ENCODE data around the gene KIF25. TPM values are rescaled to one million over a fixed set of nuclear protein-coding genes. Genes with fewer than 3 reads are reported as not detected.
"Not testable (repeated sequence)": the region's sequence is repeated elsewhere in the genome, so short reads cannot be mapped to it uniquely, and the experiment has no call there.

KIF25 gene
- total RNA-seq, 2 experiments from 2014 or later: not detected

- H3K27ac Mint-ChIP-seq: no peak overlapping the region
- no peaks in the 10 kb centered on the region for H3K9me3 Mint-ChIP-seq (ENCODE audit: low read depth)
- no peak overlapping the region for H3K4me3 Mint-ChIP-seq
- peaks cover 4% of the 10 kb centered on the region for H3K36me3 Mint-ChIP-seq
- no peak for DNase-seq
- CTCF ChIA-PET: no interaction called here
- ATAC-seq: no peak
- peaks cover 4% of the 10 kb centered on the region for H3K4me1 Mint-ChIP-seq
- H3K27me3 Mint-ChIP-seq: no peaks in the 10 kb centered on the region
These were observed 33.8 kb upstream of the KIF25 start for GRCh38 chr6:167963589-167964057.

GRCh38 chr6:167965592-167966539 is 31.6 kb upstream of the KIF25 start:
- Mint-ChIP-seq H3K4me1 (peaks cover 4% of the 10 kb centered on the region), H3K27ac (no peak overlapping the region), H3K36me3 (peaks cover 4% of the 10 kb centered on the region), H3K27me3 (no peaks in the 10 kb centered on the region), H3K4me3 (no peak overlapping the region), H3K9me3 (ENCODE audit: low read depth) (no peaks in the 10 kb centered on the region)
- ATAC-seq: no peak
- CTCF ChIA-PET: no interaction called here
- no peak for DNase-seq

- Mint-ChIP-seq H3K4me3 (no peak overlapping the region), H3K4me1 (peaks cover 4% of the 10 kb centered on the region), H3K9me3 (ENCODE audit: low read depth) (no peaks in the 10 kb centered on the region), H3K27me3 (no peaks in the 10 kb centered on the region), H3K36me3 (peaks cover 3% of the 10 kb centered on the region), H3K27ac (no peak overlapping the region)
- CTCF ChIA-PET: no interaction called here
- DNase-seq (no peak), ATAC-seq (no peak)
These were observed 30.9 kb upstream of the KIF25 start for GRCh38 chr6:167966540-167966905.

- CTCF ChIA-PET: interaction anchor here (1.0 to 1.3 kb wide), 2 partner anchors 11 to 14 kb away, joined by 3 read pairs; no protein-coding TSS in a partner anchor
- no peak for ATAC-seq
These were observed 29.4 kb upstream of the KIF25 start for GRCh38 chr6:167968091-167968490.

GRCh38 chr6:167970230-167970629 is 27.2 kb upstream of the KIF25 start:
- Mint-ChIP-seq H3K36me3 (no peaks in the 10 kb centered on the region), H3K4me1 (no peaks in the 10 kb centered on the region), H3K4me3 (no peak overlapping the region), H3K27ac (no peak overlapping the region), H3K9me3 (ENCODE audit: low read depth) (no peaks in the 10 kb centered on the region), H3K27me3 (no peaks in the 10 kb centered on the region)
- ATAC-seq: no peak
- CTCF ChIA-PET: no interaction called here
- no peak for DNase-seq

More at GRCh38 chr6:167968091-167968490, 29.4 kb upstream of the KIF25 start:
- no peak overlapping the region for H3K27ac Mint-ChIP-seq
- H3K4me1 Mint-ChIP-seq: peaks cover 4% of the 10 kb centered on the region
- no peaks in the 10 kb centered on the region for H3K36me3 Mint-ChIP-seq
- H3K27me3 Mint-ChIP-seq: no peaks in the 10 kb centered on the region
- no peak overlapping the region for H3K4me3 Mint-ChIP-seq
- no peaks in the 10 kb centered on the region for H3K9me3 Mint-ChIP-seq (ENCODE audit: low read depth)
- DNase-seq: no peak

GRCh38 chr6:167972193-167972592 is 25.3 kb upstream of the KIF25 start:
- H3K36me3 Mint-ChIP-seq: no peaks in the 10 kb centered on the region
- H3K4me3 Mint-ChIP-seq: no peak overlapping the region
- CTCF ChIA-PET: no interaction called here
- no peaks in the 10 kb centered on the region for H3K9me3 Mint-ChIP-seq (ENCODE audit: low read depth)
- ATAC-seq (no peak), DNase-seq (no peak)
- no peaks in the 10 kb centered on the region for H3K27me3 Mint-ChIP-seq
- H3K27ac Mint-ChIP-seq: no peak overlapping the region
- H3K4me1 Mint-ChIP-seq: no peaks in the 10 kb centered on the region

GRCh38 chr6:167973148-167973885 is 24.2 kb upstream of the KIF25 start:
- H3K4me3 Mint-ChIP-seq: no peak overlapping the region
- no peak overlapping the region for H3K27ac Mint-ChIP-seq
- H3K27me3 Mint-ChIP-seq: no peaks in the 10 kb centered on the region
- H3K36me3 Mint-ChIP-seq: no peaks in the 10 kb centered on the region
- no peaks in the 10 kb centered on the region for H3K4me1 Mint-ChIP-seq
- CTCF ChIA-PET: no interaction called here
- no peak for ATAC-seq
- no peak for DNase-seq
- no peaks in the 10 kb centered on the region for H3K9me3 Mint-ChIP-seq (ENCODE audit: low read depth)

GRCh38 chr6:167974640-167975344 is 22.7 kb upstream of the KIF25 start:
- Mint-ChIP-seq H3K9me3 (ENCODE audit: low read depth) (no peaks in the 10 kb centered on the region), H3K4me1 (no peaks in the 10 kb centered on the region), H3K4me3 (no peak overlapping the region), H3K27me3 (no peaks in the 10 kb centered on the region), H3K27ac (no peak overlapping the region), H3K36me3 (no peaks in the 10 kb centered on the region)
- CTCF ChIA-PET: no interaction called here
- no peak for DNase-seq
- no peak for ATAC-seq

GRCh38 chr6:167975458-167975857 is 22.0 kb upstream of the KIF25 start:
- Mint-ChIP-seq H3K4me1 (no peaks in the 10 kb centered on the region), H3K27ac (no peak overlapping the region), H3K9me3 (ENCODE audit: low read depth) (no peaks in the 10 kb centered on the region), H3K4me3 (no peak overlapping the region), H3K36me3 (no peaks in the 10 kb centered on the region), H3K27me3 (no peaks in the 10 kb centered on the region)
- ATAC-seq (no peak), DNase-seq (no peak)
- CTCF ChIA-PET: no interaction called here

GRCh38 chr6:167976116-167976657 is 21.3 kb upstream of the KIF25 start:
- CTCF ChIA-PET; H3K4me1 Mint-ChIP-seq; H3K4me3 Mint-ChIP-seq; DNase-seq; H3K9me3 Mint-ChIP-seq (ENCODE audit: low read depth); H3K27me3 Mint-ChIP-seq; H3K36me3 Mint-ChIP-seq; ATAC-seq; H3K27ac Mint-ChIP-seq: not testable (repeated sequence)

- DNase-seq: no peak
- H3K36me3 Mint-ChIP-seq: no peaks in the 10 kb centered on the region
- H3K4me3 Mint-ChIP-seq: no peak overlapping the region
- no peak for ATAC-seq
- H3K27me3 Mint-ChIP-seq: no peaks in the 10 kb centered on the region
- no peaks in the 10 kb centered on the region for H3K4me1 Mint-ChIP-seq
- no peak overlapping the region for H3K27ac Mint-ChIP-seq
- CTCF ChIA-PET: no interaction called here
- no peaks in the 10 kb centered on the region for H3K9me3 Mint-ChIP-seq (ENCODE audit: low read depth)
These were observed 20.8 kb upstream of the KIF25 start for GRCh38 chr6:167976708-167977107.

GRCh38 chr6:167977717-167978467 is 19.6 kb upstream of the KIF25 start:
- Mint-ChIP-seq H3K27ac (no peak overlapping the region), H3K4me3 (no peak overlapping the region), H3K4me1 (no peaks in the 10 kb centered on the region), H3K9me3 (ENCODE audit: low read depth) (no peaks in the 10 kb centered on the region), H3K27me3 (no peaks in the 10 kb centered on the region), H3K36me3 (no peaks in the 10 kb centered on the region)
- ATAC-seq: no peak
- no peak for DNase-seq
- CTCF ChIA-PET: no interaction called here

- H3K27ac Mint-ChIP-seq: no peak overlapping the region
- DNase-seq (no peak), ATAC-seq (no peak)
- no peaks in the 10 kb centered on the region for H3K27me3 Mint-ChIP-seq
- H3K9me3 Mint-ChIP-seq (ENCODE audit: low read depth): no peaks in the 10 kb centered on the region
- CTCF ChIA-PET: no interaction called here
- H3K36me3 Mint-ChIP-seq: no peaks in the 10 kb centered on the region
- H3K4me1 Mint-ChIP-seq: no peaks in the 10 kb centered on the region
- no peak overlapping the region for H3K4me3 Mint-ChIP-seq
These were observed 18.9 kb upstream of the KIF25 start for GRCh38 chr6:167978607-167979006.

Measured in activated CD8-positive, alpha-beta memory T cell treated with anti-CD3 and anti-CD28 coated beads, Interleukin-2, amount 10 ng/mL, durations not matched to agents 7 days and 5 days (primary cell).